Left cardiac atrium (tissue), 4 donors: ENCODE measurements around the gene DYNLRB2. TPM values are rescaled to one million over a fixed set of nuclear protein-coding genes. Genes with fewer than 3 reads are reported as not detected.

Experiments used
- ATAC-seq, 2 donors: fragments of 200-7000 bp; cut with Tn5 transposase; one replicate each; pipeline ENCODE4 v1.9.1; 2020; ENCODE audit warnings: mild to moderate bottlenecking in 2 of 2, moderate library complexity in 2 of 2
- DNase-seq: peaks from one replicate; pipeline ENCODE4 v3.0.0-alpha.2; 2020
- intact Hi-C, 2 donors: fragments of 100-400 bp; cut with DNase I; formaldehyde crosslinking; loops; one replicate each; pipeline versions ENCODE4 v1.14.1 to v1.15.1; 2022 to 2023
- long read RNA-seq: library from polyadenylated mRNA; unstranded; transcript quantifications from one replicate; pipeline ENCODE4 v2.0.0, GENCODE V29; 2021
- total RNA-seq, 2 donors: library from RNA; stranded (reverse); fragmentation: NEBNext Ultra II Directional; extraction: Animal tissue kit (Norgen Biotek cat#: 25700); gene quantifications; one replicate each; pipeline ENCODE4 v1.2.1, GENCODE V29; 2021
- donor health status: DM: no; HTN: yes; CAD: no.
- donor health status: DM: no; HTN: yes; CAD: no; lungs with severe emphysema.
- donor health status: DM: yes; HTN: yes; CAD: no.
- donor health status: Dilated cardiomyopathy.

The DYNLRB2 gene
- total RNA-seq: not detected
- long read RNA-seq: 0 reads

DNA sequence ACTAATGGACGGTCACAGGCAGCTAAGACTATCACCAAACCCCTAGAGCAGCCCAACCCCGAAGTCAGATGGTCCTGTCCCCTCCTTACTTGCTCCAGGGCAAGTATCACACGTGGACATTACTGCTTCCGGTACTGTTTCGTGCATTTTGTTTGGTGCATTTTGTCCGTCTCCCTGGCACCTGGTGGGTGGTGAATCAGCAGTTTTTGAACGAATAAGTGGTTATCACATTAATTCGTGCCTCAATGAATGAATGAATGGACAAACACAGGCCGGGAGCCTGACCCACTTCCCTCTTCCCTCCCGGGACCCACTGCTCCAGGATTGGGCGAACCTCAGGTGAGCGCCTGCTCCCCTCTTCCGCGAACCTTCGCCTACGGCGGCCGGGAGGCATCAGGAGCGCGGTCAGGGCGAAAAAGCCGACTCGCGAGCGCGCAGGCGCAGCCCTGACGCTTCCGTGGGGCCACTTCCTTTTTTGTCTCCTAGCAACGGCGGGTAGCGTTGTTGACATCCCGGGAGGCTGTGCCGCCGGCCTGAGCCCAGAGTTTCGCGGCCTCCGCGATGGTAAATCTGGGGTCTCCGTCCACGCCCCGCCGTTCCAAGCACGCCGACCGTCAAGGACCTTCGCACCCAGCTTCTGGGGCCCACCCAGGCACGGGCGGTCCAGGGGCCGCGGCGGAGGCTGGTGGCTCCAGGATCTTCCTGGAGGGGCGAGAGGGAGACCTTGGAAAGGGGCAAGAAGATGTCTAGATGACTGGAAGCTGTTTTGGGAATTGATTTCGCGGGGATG, at the start of gene DYNLRB2:
Gene DYNLRB2 (plus strand): TSS at position 478 of the 790 bp plus-strand sequence. CDS start 84 bp downstream, at position 562.
- intact Hi-C loops: loop anchor here in 1 of 2 donors (10.0 kb wide), 1 partner anchor 284 kb away; no protein-coding TSS in a partner anchor
- ATAC-seq (peak; percentile 97 to 99), DNase-seq (peak; percentile 95)

DNA sequence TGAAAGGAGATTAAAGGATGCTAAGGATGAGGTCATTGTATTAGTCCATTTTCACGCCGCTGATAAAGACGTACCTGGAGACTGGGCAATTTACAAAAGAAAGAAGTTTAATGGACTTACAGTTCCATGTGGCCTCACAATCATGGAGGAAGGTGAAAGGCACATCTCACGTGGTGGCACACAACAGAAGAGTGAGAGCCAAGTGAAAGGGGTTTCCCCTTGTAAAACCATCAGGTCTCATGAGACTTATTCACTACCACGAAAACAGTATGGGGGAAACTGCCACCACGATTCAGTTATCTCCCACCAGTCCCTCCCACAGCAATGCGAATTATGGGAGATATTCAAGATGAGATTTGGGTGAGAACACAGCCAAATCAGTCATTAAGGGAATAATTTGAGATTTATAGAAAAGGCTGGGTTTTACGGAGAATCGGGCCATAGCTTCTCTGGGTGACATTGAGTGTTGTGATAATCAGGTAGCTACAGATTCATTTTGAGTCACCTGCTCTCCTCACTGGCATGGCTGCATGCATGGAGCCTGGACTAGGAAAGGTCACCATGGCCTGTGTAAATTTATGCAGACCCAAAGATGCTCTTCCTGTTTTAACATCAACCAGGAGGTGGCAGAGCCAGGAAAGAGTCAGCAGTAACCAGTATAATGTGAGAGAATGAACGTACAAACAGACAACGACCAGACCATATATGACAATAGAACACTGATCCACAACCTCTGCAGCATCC, 40.5 kb upstream of the DYNLRB2 start:
- ATAC-seq (no peak), DNase-seq (no peak)
- intact Hi-C loops: no loop called here

DNA sequence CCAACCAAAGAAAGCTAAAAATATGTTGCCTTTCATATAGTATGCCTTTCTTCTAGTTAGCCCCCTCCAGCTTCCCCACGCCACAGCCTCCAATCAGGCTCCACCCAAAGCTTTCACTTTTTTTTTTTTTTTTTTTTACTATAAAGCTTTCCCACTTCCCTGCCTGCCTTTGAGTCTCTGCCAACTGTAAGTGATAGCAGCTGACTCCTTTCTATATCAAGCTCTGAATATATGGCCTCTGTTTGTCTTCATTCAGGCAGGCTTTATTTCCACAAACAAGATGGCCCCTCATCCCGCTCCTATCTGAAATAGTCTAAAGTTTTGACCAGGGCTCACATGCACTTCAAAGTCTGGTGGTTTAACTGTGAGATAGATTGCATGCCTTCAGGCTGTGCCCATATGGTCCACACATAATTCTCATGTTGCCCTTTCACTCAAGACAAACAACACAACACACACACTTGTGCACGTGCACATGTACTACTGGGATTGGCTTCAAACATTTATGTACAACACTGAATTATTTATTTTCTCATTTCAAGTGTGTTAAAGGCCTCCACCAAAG, 39.8 kb upstream of the DYNLRB2 start:
- DNase-seq: no peak
- no peak for ATAC-seq
- intact Hi-C loops: no loop called here

DNA sequence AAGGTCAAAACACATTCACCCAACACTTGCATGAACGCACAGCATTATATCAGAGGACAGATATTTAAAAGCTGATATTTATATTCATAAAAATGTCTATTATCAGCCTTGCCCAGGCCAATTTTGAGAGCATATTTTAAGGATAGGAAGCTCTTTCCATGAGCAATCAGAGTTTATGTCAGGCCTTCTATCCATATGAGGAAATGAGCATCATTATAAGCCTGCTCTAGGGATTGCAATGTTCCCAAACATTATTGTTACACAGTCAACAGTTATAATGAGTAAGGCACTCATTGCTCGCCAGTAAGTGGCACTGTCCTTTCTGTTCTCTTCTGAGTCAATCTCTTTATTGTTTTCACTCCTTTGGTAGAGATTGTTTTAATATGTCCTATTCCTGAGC, 37.7 kb upstream of the DYNLRB2 start:
- DNase-seq (no peak), ATAC-seq (no peak)
- intact Hi-C loops: no loop called here

DNA sequence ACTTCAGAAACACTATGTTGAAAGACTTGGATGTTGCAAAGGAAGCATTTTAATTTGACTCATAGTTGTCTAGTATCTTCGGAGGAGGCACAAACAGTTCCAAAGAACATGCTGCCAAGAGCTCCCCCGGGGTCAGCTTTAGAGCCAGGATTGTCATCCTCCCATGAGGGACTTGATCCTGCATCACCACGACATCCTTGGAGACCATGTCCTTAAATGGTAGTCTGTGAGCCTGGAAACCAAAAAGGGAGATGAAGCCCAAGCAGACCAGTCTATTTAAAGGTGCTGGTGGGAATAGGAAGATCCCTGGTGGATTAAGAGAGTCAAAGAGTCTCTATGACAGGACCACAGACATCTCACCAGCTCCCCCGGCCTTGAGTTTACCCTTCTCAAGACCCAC, 33.3 kb upstream of the DYNLRB2 start:
- DNase-seq: peak; percentile 34
- intact Hi-C loops: no loop called here
- peak; percentile 58 to 63 for ATAC-seq

DNA sequence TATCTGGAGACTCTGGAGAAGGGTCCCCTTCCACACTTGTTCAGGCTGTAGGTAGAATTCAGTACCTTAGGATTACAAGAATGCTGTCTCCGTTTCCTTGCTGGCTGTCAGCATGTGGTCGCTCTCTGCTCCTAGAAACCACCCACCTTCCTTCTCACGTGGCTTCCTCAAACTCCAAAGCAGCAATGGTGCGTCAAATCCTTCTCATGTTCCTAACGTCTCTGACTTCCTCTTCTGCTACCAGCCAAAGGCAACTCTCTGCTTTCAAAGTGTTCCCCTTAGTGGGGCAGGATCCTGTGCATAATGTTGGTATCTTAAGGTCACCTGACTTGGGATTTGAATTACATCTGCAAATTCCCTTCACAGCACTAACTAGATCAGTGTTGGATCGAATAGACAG, 30.9 kb upstream of the DYNLRB2 start:
- ATAC-seq: no peak
- DNase-seq: no peak
- intact Hi-C loops: no loop called here

DNA sequence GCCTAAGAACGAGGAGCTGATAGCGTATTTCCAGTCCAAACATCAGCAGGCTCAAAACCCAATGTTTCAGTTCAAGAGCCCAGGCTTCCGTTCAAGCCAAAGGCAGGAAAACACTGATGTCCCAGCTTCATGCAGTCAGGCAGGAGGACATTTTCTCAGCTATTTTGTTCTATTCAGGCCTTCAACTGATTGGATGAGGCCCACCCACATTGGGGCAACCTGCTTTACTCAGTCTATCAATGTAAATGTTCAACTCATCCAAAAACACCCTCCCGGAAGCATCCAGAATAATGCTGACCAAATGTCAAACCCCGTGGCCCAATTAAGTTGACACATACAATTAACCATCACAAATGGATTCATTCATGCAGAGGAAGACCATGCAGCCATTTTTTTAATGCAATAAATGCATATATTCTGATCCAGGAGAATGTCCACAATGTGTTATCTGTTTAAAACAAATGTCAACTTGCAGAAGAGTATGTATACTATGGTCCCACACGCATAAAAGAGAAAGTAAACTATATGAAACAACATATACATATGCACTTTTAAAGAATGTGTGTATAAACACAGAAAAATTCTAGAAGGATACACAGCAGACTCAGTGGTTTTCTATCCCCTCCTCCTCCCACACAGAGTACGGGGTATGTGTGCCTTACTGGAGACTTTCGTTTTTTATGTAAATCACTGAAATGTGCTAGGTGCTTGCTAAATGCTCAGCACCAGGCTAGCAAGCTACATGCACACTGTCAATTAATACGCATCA, 28.8 kb upstream of the DYNLRB2 start:
- DNase-seq: no peak
- ATAC-seq: no peak
- intact Hi-C loops: no loop called here

DNA sequence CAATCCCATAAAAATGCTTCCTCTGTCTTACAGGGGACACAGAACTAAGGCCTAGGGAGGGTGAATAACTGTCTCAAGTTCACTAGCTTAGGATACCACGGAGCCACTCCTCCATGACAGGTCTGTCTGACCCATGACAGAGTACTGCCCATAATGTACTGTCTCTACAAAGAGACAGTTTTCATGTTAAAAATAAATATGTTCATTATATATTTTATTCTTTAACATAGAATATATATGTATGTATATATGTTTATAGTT, 28.3 kb upstream of the DYNLRB2 start:
- intact Hi-C loops: no loop called here
- no peak for ATAC-seq
- DNase-seq: no peak

DNA sequence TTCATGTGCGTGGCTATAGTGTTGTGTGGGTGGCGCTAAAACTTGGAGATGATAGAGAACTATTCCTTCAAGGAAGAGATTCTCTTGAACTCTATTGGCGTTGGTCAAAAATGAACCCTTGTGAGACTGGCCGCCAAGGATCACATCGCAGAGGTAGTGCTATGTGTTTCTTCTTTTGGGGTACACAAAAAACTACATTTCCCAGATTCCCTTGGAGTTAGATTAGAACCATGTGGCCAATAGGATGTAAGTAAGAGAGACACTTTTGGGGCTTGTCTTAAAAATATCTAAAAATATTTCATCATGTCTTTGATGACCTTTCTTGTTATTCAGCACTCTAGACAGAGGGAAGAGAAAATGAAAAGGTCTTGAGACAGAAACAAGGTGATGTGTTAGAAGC, 25.4 kb upstream of the DYNLRB2 start:
- DNase-seq (no peak), ATAC-seq (no peak)
- intact Hi-C loops: no loop called here

DNA sequence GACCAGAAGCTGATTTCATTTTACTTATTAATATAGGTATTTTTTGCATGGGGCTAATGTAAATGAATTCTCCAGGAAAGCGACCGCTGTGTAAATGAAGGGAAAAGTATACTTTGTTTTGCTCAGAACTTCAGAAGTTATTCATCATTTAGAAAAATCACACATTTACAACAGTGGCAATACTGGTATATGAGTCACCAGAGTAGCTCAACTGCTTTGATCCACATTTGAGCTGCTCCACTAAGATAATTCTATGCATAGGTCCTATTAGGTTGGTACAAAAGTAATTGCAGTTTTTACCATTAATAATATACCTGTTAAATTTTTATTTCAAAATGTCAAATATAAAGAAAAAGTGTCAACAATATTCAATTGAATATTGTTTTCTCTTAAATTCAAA, 22.9 kb upstream of the DYNLRB2 start:
- DNase-seq: no peak
- intact Hi-C loops: no loop called here
- no peak for ATAC-seq

DNA sequence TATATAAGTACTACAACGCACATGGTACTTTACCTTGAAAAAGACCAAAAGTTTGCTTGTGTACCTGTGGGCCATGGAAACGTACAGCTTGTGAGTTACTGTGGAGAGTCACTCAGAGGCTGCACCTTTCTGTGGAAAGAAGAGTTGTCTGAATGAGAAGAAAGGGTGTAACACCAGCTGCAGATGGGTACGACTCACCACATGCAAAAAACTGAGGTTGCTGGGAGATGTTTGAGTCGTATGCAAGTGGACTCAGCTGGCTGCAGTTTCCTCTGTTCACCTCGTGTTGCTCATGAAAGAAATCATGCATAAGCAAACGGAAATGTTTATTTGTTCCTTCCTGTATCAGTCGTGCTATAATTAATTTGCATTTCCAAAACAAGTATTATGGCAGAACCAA, 22.4 kb upstream of the DYNLRB2 start:
- intact Hi-C loops: no loop called here
- ATAC-seq (no peak), DNase-seq (no peak)

DNA sequence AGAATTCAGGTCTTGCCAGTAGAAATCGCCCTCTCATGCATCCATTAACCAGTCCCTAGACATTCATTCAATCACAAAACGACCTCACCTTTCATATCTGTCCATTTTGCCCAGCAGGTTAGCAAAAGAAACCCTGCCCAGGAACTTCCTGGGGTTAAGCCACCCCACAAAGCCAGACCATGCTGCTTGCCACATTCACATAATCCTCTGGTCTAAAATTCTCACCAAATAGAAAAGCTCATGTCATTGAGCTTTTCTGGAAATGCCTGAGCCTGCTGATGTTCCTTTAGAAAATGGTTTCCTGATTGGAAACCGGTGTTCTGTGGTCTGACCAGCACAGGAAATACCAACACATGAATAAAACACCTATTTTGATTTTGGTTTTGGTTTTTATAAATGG, 21.6 kb upstream of the DYNLRB2 start:
- DNase-seq: no peak
- intact Hi-C loops: no loop called here
- no peak for ATAC-seq

DNA sequence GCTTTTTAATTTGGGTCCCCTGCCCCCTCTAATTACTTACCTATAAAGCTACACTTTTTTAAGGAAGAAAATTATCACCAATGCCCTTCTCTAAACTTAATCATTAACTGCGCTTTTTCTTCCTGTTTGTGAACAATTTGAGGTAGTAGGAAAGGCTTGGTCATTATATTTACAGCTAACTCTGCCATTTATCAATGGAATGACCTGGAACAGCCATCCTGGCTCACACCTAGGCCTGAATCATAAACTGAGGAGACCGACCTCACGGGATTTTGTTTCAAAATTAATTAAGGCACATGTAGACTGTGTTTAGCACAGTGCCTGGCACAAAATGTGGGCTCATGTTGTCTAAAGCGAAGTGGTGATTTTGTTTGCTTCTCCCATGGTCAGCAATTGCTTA, 15.4 kb upstream of the DYNLRB2 start:
- ATAC-seq (no peak), DNase-seq (no peak)
- intact Hi-C loops: no loop called here

DNA sequence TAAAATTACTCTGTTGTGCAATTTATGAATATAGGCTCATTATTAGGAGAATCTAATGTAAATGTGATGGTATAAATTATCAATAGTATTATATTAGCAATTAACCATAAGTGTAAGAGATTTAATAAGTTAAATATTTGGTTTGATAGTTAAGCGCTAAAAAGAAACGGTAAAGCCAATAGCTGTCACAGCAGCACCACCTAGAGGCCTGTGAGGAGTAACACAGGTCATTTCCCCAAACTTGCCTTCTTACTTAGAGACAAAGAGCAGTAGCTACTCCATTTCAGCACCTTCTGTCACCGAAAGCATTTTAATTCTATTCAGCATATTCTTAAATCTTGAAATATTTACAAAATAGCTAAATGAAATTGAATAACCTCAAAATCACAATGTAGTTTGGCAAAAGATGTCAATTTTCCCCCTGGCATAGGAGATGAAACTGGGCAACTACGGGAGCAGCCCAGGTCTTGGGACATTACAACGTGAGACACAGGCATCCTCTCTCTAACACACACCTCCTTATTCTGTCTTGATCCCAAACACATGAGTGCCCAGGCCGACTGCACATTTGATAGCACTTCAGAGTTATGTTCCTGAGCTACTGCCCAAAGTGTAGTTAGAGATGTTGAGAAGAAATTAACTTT, 14.3 kb upstream of the DYNLRB2 start:
- peak; percentile 28 for DNase-seq

DNA sequence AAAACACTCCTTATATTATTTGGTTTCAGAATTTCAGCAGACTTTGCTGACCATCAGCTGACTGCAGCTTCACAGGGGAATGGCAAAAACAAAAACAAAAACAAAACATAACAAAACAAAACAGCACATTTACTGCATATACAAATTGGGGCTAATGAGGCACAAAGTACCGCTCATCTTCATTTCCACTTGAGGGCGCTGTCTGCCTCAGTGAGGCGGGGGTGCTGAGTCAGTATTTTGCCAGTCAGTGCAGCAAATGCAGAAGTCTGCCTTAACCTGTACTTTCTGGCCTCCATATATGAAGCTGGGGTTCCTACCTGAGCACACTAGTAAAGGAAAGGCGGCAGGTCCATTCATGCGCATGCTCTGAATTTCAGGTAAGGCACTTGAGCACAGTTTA, 13.5 kb upstream of the DYNLRB2 start:
- DNase-seq (no peak), ATAC-seq (peak in 1 of 2 donors; percentile 17)
- intact Hi-C loops: no loop called here

More for the DNA sequence above, 14.3 kb upstream of the DYNLRB2 start:
- ATAC-seq: peak in 1 of 2 donors; percentile 35
- intact Hi-C loops: no loop called here

DNA sequence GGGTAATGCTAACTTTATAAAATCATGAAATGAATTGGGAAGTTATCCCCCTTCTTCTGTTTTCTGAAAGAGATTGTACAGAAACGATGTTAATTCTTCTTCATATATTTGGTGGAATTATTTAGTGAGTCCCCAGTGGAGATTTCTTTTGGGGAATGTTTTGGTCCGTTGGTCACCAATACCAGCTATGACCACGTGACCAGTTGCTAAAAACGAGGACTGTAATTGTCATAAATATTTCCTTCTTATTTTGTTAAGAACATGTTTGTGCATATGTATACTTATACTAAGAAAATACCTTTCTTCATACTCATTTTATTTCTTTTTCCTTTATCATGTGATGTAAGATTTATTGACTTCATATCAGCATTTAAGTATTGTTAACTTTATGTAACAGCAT, 10.3 kb upstream of the DYNLRB2 start:
- ATAC-seq (no peak), DNase-seq (no peak)
- intact Hi-C loops: no loop called here

DNA sequence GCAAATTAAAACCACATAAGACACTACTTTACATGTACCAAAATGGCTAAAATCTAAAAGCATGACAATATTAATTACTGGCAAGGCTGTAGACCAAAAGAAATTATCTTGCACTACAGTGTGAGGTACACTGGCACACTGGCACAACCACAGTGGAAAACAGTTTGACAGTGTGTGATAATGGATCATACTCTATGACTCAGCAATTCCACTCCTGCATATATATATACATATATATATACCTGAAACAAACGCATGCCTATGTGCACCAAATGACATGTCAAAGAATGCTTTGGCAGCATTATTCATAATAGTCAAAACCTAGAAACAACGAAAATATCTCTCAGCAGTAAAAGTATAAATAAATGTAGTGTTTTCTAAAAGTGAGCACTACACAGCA, 4.6 kb upstream of the DYNLRB2 start:
- intact Hi-C loops: no loop called here
- no peak for DNase-seq

DNA sequence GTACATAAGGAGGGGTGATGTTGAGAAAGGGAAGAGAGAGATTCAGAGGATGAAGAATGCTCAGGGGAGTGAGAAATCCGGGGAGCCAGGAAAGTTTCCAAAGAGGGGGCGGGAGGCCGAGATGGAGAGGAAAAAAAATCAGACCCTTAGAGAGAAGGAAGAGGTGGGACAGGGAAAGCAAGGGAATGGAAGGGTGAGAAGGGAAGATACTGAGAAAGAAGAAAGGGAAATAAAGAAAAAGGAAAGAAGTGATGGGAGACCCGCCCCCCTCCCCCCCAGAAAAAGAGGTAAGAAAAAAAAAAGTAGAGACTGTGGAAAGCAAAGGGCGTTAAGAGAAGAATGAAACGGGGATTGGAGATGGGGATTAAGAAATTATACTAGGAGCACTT, 507 bp downstream of the DYNLRB2 start:
- intact Hi-C loops: loop anchor here in 1 of 2 donors (10.0 kb wide), 1 partner anchor 284 kb away; no protein-coding TSS in a partner anchor
- ATAC-seq (no peak), DNase-seq (no peak)

More for the DNA sequence above, 4.6 kb upstream of the DYNLRB2 start:
- no peak for ATAC-seq

DNA sequence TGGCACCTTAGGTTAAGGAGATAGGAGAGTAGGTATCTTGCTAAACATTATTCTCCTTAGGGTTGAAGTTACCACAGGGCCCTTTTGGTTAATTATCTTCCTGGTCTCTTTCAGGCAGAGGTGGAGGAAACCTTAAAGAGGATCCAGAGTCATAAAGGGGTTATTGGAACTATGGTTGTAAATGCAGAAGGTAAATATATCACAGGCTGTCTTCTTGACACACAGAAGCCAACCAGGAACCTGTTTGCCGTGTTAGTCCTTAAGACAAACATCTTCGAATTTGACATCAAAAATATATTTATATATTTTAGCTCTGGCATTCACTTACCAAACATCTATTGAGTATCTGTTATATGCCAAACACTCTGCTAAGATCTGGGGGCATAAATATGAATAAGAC, 2.4 kb downstream of the DYNLRB2 start:
- ATAC-seq: no peak
- no peak for DNase-seq
- intact Hi-C loops: loop anchor here in 1 of 2 donors (10.0 kb wide), 1 partner anchor 282 kb away; no protein-coding TSS in a partner anchor
